Measurements from ENCODE around the gene CAMK1D. TPM values are rescaled to one million over a fixed set of nuclear protein-coding genes. Genes with fewer than 3 reads are reported as not detected.

Gene CAMK1D
- total RNA-seq, 2 experiments from 2014 or later: 28.8 to 35.3 TPM

GRCh38 chr10:12561720-12562119 lies 212.4 kb downstream of the CAMK1D start:
- intact Hi-C loops (cut with DNase I, micrococcal nuclease): no loop called here
- DNase-seq (no peak), ATAC-seq (ENCODE audit: poor library complexity) (no peak)
- Mint-ChIP-seq H3K36me3 (ENCODE audit: low read depth) (peaks cover 33% of the 10 kb centered on the region), H3K4me1 (ENCODE audit: low read depth) (peaks cover 59% of the 10 kb centered on the region), H3K27ac (peak overlapping the region; percentile 46), H3K9me3 (no peaks in the 10 kb centered on the region), H3K27me3 (no peaks in the 10 kb centered on the region), H3K4me3 (no peak overlapping the region)
- Histone ChIP-seq H3K4me1 (ENCODE audit: insufficient read depth, low read length) (no peaks in the 10 kb centered on the region), H3K4me3 (ENCODE audit: low read length) (no peak overlapping the region), H3K27ac (ENCODE audit: low read depth in 1 of 2, low read length in 2 of 2) (no peak overlapping the region), H3K36me3 (ENCODE audit: insufficient read depth, low read length) (no peaks in the 10 kb centered on the region), H3K9me3 (ENCODE audit: control insufficient read depth in 1 of 2, insufficient read depth in 1 of 2, low read length in 2 of 2) (no peaks in the 10 kb centered on the region), H3K27me3 (ENCODE audit: control insufficient read depth in 1 of 2, insufficient read depth in 2 of 2, low read length in 2 of 2) (no peaks in the 10 kb centered on the region)
- TF ChIP-seq, protein P1, sequence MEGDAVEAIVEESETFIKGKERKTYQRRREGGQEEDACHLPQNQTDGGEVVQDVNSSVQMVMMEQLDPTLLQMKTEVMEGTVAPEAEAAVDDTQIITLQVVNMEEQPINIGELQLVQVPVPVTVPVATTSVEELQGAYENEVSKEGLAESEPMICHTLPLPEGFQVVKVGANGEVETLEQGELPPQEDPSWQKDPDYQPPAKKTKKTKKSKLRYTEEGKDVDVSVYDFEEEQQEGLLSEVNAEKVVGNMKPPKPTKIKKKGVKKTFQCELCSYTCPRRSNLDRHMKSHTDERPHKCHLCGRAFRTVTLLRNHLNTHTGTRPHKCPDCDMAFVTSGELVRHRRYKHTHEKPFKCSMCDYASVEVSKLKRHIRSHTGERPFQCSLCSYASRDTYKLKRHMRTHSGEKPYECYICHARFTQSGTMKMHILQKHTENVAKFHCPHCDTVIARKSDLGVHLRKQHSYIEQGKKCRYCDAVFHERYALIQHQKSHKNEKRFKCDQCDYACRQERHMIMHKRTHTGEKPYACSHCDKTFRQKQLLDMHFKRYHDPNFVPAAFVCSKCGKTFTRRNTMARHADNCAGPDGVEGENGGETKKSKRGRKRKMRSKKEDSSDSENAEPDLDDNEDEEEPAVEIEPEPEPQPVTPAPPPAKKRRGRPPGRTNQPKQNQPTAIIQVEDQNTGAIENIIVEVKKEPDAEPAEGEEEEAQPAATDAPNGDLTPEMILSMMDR (IDR thresholded peaks at IDR 0.05): no peak
- POLR2A ChIA-PET: no interaction called here
- CTCF ChIA-PET: no interaction called here

- Histone ChIP-seq H3K36me3 (ENCODE audit: insufficient read depth, low read length) (no peaks in the 10 kb centered on the region), H3K4me1 (ENCODE audit: insufficient read depth, low read length) (no peaks in the 10 kb centered on the region), H3K9me3 (ENCODE audit: control insufficient read depth in 1 of 2, insufficient read depth in 1 of 2, low read length in 2 of 2) (no peaks in the 10 kb centered on the region), H3K27ac (ENCODE audit: low read depth in 1 of 2, low read length in 2 of 2) (no peak overlapping the region), H3K4me3 (ENCODE audit: low read length) (no peak overlapping the region), H3K27me3 (ENCODE audit: control insufficient read depth in 1 of 2, insufficient read depth in 2 of 2, low read length in 2 of 2) (no peaks in the 10 kb centered on the region)
- H3K9me3 Mint-ChIP-seq: no peaks in the 10 kb centered on the region
- TF ChIP-seq, protein P1 (IDR thresholded peaks at IDR 0.05): no peak
- H3K27me3 Mint-ChIP-seq: no peaks in the 10 kb centered on the region
- intact Hi-C loops (cut with DNase I, micrococcal nuclease): no loop called here
- ATAC-seq (ENCODE audit: poor library complexity) (no peak), DNase-seq (no peak)
- ChIA-PET POLR2A (no interaction called here), CTCF (interaction anchor here (0.6 kb wide), 1 partner anchor 128 kb away, joined by 3 read pairs; no protein-coding TSS in a partner anchor)
- no peak overlapping the region for H3K4me3 Mint-ChIP-seq
- H3K4me1 Mint-ChIP-seq (ENCODE audit: low read depth): peaks cover 65% of the 10 kb centered on the region
- peaks cover 20% of the 10 kb centered on the region for H3K36me3 Mint-ChIP-seq (ENCODE audit: low read depth)
- no peak overlapping the region for H3K27ac Mint-ChIP-seq
Observed at GRCh38 chr10:12563489-12563888, 214.1 kb downstream of the CAMK1D start.

- no peak for ATAC-seq (ENCODE audit: poor library complexity)
- POLR2A ChIA-PET: interaction anchor here (0.7 to 1.0 kb wide), 2 partner anchors 23 to 55 kb away, joined by 3 read pairs; no protein-coding TSS in a partner anchor
- Histone ChIP-seq H3K27me3 (ENCODE audit: control insufficient read depth in 1 of 2, insufficient read depth in 2 of 2, low read length in 2 of 2) (no peaks in the 10 kb centered on the region), H3K4me1 (ENCODE audit: insufficient read depth, low read length) (no peaks in the 10 kb centered on the region), H3K4me3 (ENCODE audit: low read length) (no peak overlapping the region), H3K27ac (ENCODE audit: low read depth in 1 of 2, low read length in 2 of 2) (no peak overlapping the region), H3K9me3 (ENCODE audit: control insufficient read depth in 1 of 2, insufficient read depth in 1 of 2, low read length in 2 of 2) (no peaks in the 10 kb centered on the region), H3K36me3 (ENCODE audit: insufficient read depth, low read length) (no peaks in the 10 kb centered on the region)
- Mint-ChIP-seq H3K27me3 (no peaks in the 10 kb centered on the region), H3K27ac (peak overlapping the region; percentile 4), H3K36me3 (ENCODE audit: low read depth) (peaks cover 15% of the 10 kb centered on the region), H3K9me3 (no peaks in the 10 kb centered on the region), H3K4me3 (no peak overlapping the region), H3K4me1 (ENCODE audit: low read depth) (peaks cover 68% of the 10 kb centered on the region)
- intact Hi-C loops (cut with DNase I, micrococcal nuclease): no loop called here
- DNase-seq: no peak
- TF ChIP-seq, protein P1 (IDR thresholded peaks at IDR 0.05): no peak
- CTCF ChIA-PET: interaction anchor here (1.0 kb wide), 1 partner anchor 9 kb away, joined by 3 read pairs; no protein-coding TSS in a partner anchor
Observed at GRCh38 chr10:12564173-12564572, 214.8 kb downstream of the CAMK1D start.

Data from CD4-positive, alpha-beta T cell (primary cell).